UCSD-AML1 (cell line): Measurements from ENCODE around the gene ABHD12B.
"Not testable (repeated sequence)": the region's sequence is repeated elsewhere in the genome, so short reads cannot be mapped to it uniquely, and the experiment has no call there.

ENCODE experiments used
- DNase-seq: peaks from one replicate; lab custom pipeline; 2025; ENCODE audit not compliant: unreplicated experiment; lab: John Stamatoyannopoulos, UW

Gene ABHD12B

GRCh38 chr14:50892255-50892654 is 20.4 kb downstream of the ABHD12B start:
- no peak for DNase-seq

GRCh38 chr14:50896421-50896820 is 24.6 kb downstream of the ABHD12B start:
- DNase-seq = not testable (repeated sequence)

GRCh38 chr14:50897005-50897404 is 25.2 kb downstream of the ABHD12B start:
- not testable (repeated sequence) for DNase-seq

- no peak for DNase-seq
Measured at GRCh38 chr14:50897658-50898175, 25.9 kb downstream of the ABHD12B start.

GRCh38 chr14:50901361-50901760 is 29.5 kb downstream of the ABHD12B start:
- DNase-seq = no peak

GRCh38 chr14:50904719-50905118 is 32.9 kb downstream of the ABHD12B start:
- DNase-seq = no peak

GRCh38 chr14:50906326-50907065 is 34.6 kb downstream of the ABHD12B start:
- no peak for DNase-seq

- no peak for DNase-seq
Measured at GRCh38 chr14:50910495-50911420, 38.9 kb downstream of the ABHD12B start.

- no peak for DNase-seq
Measured at GRCh38 chr14:50917449-50917848, 45.6 kb downstream of the ABHD12B start.

GRCh38 chr14:50919524-50919923 is 47.7 kb downstream of the ABHD12B start:
- DNase-seq = not testable (repeated sequence)

GRCh38 chr14:50920482-50921230 is 48.8 kb downstream of the ABHD12B start:
- no peak for DNase-seq

- DNase-seq = no peak
Measured at GRCh38 chr14:50922803-50923202, 51.0 kb downstream of the ABHD12B start.

GRCh38 chr14:50924236-50924635 is 52.4 kb downstream of the ABHD12B start:
- DNase-seq = no peak

- DNase-seq = no peak
Measured at GRCh38 chr14:50924843-50925242, 53.0 kb downstream of the ABHD12B start.

- peak; percentile 12 for DNase-seq
Measured at GRCh38 chr14:50926851-50927386, 55.1 kb downstream of the ABHD12B start.

- peak; percentile 38 for DNase-seq
Measured at GRCh38 chr14:50928002-50928635, 56.3 kb downstream of the ABHD12B start.

- no peak for DNase-seq
Measured at GRCh38 chr14:50929506-50929905, 57.7 kb downstream of the ABHD12B start.

- no peak for DNase-seq
Measured at GRCh38 chr14:50931559-50931958, 59.7 kb downstream of the ABHD12B start.

GRCh38 chr14:50932156-50932555 is 60.3 kb downstream of the ABHD12B start:
- no peak for DNase-seq
